Measurements from ENCODE around the gene PRSS56. TPM values are rescaled to one million over a fixed set of nuclear protein-coding genes. Genes with fewer than 3 reads are reported as not detected.

The PRSS56 gene
- total and polyA plus RNA-seq, 2 donors from 2014 or later: not detected

DNA sequence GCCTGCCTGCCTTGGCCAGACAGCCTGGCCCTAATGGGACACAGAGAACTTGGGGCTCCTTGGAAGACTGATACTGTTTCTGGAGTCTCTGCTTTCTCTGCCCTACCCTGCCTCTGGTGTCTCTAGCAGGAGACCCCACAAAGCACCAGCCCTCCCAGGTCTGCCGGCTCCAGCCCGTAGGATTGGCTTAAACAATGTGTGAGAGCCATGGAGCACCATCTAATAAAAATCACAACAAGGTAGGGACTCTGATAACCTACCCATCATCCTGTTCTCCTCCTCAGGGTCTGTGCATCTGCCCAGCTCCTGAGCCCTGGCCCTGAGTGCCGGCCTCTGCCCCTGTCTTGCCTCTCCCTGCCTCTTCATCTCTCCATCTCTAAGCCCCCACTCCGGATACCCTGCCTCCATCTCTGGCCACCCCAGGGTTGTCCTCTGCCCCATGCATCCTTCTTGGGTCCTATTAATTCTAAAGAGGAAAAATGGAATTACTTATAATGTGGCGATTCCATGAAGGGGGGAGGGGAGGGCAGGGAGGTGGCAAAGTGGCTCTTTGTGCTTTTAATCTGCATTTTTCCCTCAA, 31.4 kb upstream of the PRSS56 start:
- FAIRE-seq: no peak
- Histone ChIP-seq H3K36me3 (ENCODE audit: control insufficient read depth in 2 of 3, insufficient read depth in 3 of 3, low read length in 3 of 3) (no peaks in the 10 kb centered on the region), H3K27ac (ENCODE audit: low read depth in 2 of 2, low read length in 2 of 2) (no peak overlapping the region), H3K27me3 (ENCODE audit: control insufficient read depth, insufficient read depth, low read length) (peaks cover 17% of the 10 kb centered on the region), H3K9ac (ENCODE audit: low read length in 3 of 3) (no peak overlapping the region), H3K9me3 (ENCODE audit: control insufficient read depth in 2 of 3, insufficient read depth in 1 of 3, low read length in 3 of 3) (no peaks in the 10 kb centered on the region), H3K4me3 (ENCODE audit: low read length in 3 of 3) (no peak overlapping the region), H3K4me1 (ENCODE audit: control insufficient read depth in 2 of 3, insufficient read depth in 2 of 3, low read depth in 1 of 3, low read length in 3 of 3) (no peaks in the 10 kb centered on the region)
- TF ChIP-seq, protein P1, sequence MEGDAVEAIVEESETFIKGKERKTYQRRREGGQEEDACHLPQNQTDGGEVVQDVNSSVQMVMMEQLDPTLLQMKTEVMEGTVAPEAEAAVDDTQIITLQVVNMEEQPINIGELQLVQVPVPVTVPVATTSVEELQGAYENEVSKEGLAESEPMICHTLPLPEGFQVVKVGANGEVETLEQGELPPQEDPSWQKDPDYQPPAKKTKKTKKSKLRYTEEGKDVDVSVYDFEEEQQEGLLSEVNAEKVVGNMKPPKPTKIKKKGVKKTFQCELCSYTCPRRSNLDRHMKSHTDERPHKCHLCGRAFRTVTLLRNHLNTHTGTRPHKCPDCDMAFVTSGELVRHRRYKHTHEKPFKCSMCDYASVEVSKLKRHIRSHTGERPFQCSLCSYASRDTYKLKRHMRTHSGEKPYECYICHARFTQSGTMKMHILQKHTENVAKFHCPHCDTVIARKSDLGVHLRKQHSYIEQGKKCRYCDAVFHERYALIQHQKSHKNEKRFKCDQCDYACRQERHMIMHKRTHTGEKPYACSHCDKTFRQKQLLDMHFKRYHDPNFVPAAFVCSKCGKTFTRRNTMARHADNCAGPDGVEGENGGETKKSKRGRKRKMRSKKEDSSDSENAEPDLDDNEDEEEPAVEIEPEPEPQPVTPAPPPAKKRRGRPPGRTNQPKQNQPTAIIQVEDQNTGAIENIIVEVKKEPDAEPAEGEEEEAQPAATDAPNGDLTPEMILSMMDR (IDR thresholded peaks at IDR 0.05; ENCODE audit: borderline replicate concordance, extremely low read depth, insufficient read depth): no peak
- DNase-seq: peak in 1 of 5 donors; percentile 48
- intact Hi-C loops (cut with DNase I): no loop called here

DNA sequence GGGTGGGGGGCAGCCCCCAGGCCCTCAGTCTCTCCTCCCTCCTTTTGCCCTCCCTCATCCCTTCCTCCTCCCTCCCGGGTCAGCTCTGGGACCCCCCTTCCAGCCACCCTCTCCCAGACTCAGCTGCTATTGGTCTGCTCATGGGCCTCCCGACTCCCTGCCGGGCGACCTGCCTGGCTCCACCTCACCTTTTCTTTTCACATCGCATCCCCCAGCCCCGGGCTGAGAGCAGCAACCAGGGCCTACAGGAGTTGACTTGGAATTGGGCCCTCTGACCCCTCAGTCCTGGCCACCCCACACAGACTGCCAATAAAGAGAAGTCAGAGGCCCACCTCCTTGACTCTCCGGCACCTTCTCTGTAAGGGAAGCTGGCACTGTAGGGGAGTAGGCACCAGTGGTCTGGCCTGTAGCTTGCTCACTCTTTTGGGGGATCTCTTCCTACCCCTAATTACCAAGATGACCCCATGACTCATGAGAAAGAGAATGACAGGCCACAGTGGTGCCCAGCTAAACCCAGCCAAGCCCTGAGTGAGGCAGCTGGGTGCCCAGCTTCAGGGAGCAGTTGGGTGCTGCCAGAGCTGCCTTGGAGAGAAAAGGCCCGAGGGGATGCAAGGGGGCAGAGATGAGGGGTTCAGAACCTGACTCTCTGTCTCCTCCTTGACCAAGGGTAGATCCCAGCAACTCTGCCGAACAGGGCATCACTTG, 30.5 kb upstream of the PRSS56 start:
- FAIRE-seq (no peak), DNase-seq (peak in 2 of 5 donors; percentile 40 to 46)
- H3K4me1 ChIP-seq (ENCODE audit: control insufficient read depth in 2 of 3, insufficient read depth in 2 of 3, low read depth in 1 of 3, low read length in 3 of 3): no peaks in the 10 kb centered on the region

DNA sequence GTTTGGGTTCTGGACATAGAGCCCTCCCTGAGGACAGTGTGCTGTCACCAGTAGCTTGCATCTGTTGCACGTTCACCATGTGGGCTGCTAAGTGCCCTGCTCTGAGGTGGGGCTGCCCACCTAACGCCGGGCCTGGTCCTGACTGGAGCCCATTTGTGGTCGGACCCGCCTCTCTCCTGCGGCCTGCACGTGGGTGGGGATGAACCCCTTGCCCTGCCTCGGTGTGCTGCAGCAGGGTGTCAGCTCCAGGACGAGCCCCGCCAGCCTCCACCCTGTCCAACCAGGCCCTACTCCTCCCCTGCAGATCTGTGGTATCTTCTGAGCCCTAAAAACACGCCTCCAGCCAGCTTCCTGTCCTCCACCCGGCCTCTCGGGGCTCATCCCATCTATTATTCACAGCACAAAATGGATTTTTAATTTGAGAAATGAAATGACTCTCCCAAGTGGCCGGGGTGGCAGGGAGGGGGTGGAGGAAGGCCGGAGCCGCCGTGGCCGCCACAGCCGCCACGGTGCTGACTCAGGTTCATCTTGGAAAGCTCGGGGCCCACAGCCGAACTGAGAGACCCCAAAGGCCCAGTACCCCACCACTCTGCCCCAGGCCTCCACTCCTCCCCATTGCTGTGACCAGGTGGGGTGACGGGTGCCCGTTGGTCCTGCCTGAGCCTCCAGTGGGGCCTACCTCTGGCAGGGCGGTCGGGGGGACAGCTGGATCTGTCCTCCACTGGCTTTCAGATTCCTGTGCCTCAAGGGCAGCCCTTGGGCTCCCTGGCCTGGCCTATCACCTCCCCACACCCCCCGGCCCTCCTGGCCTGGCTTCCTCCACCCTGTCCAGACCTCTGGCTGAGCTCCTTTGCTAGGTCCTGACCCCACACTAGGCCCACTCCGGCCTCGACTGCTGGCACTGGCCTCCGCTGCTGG, 29.7 kb upstream of the PRSS56 start:
- intact Hi-C loops (cut with DNase I): no loop called here
- DNase-seq (peak in 2 of 5 donors; percentile 47 to 67), FAIRE-seq (no peak)
- Histone ChIP-seq H3K27me3 (ENCODE audit: control insufficient read depth, insufficient read depth, low read length) (peaks cover 5% of the 10 kb centered on the region), H3K9ac (ENCODE audit: low read length in 3 of 3) (no peak overlapping the region), H3K9me3 (ENCODE audit: control insufficient read depth in 2 of 3, insufficient read depth in 1 of 3, low read length in 3 of 3) (no peaks in the 10 kb centered on the region), H3K27ac (ENCODE audit: low read depth in 2 of 2, low read length in 2 of 2) (no peak overlapping the region), H3K4me1 (ENCODE audit: control insufficient read depth in 2 of 3, insufficient read depth in 2 of 3, low read depth in 1 of 3, low read length in 3 of 3) (no peaks in the 10 kb centered on the region), H3K4me3 (ENCODE audit: low read length in 3 of 3) (no peak overlapping the region), H3K36me3 (ENCODE audit: control insufficient read depth in 2 of 3, insufficient read depth in 3 of 3, low read length in 3 of 3) (no peaks in the 10 kb centered on the region)
- TF ChIP-seq, protein P1 (IDR thresholded peaks at IDR 0.05; ENCODE audit: borderline replicate concordance, extremely low read depth, insufficient read depth): no peak

More for the DNA sequence above, 30.5 kb upstream of the PRSS56 start:
- intact Hi-C loops (cut with DNase I): no loop called here
- Histone ChIP-seq H3K36me3 (ENCODE audit: control insufficient read depth in 2 of 3, insufficient read depth in 3 of 3, low read length in 3 of 3) (no peaks in the 10 kb centered on the region), H3K27ac (ENCODE audit: low read depth in 2 of 2, low read length in 2 of 2) (no peak overlapping the region), H3K9ac (ENCODE audit: low read length in 3 of 3) (no peak overlapping the region), H3K9me3 (ENCODE audit: control insufficient read depth in 2 of 3, insufficient read depth in 1 of 3, low read length in 3 of 3) (no peaks in the 10 kb centered on the region), H3K4me3 (ENCODE audit: low read length in 3 of 3) (no peak overlapping the region), H3K27me3 (ENCODE audit: control insufficient read depth, insufficient read depth, low read length) (peaks cover 13% of the 10 kb centered on the region)
- TF ChIP-seq, protein P1 (IDR thresholded peaks at IDR 0.05; ENCODE audit: borderline replicate concordance, extremely low read depth, insufficient read depth): no peak

Measured in kidney (tissue), 14 donors.